Endothelial cell of umbilical vein (primary cell): ENCODE results near the gene SH3PXD2A. TPM values are rescaled to one million over a fixed set of nuclear protein-coding genes. Genes with fewer than 3 reads are reported as not detected.

ENCODE experiments used
- BruUV-seq: library from RNA; stranded (reverse); fragments of 400-500 nt; replicated peaks from 2 replicates; lab custom pipeline; 2021; lab: Mats Ljungman, UMichigan
- CTCF ChIA-PET: fragments of 300-600, 350-600 bp; sonication (Branson Sonifier 250); formaldehyde crosslinking; loops from one replicate; lab custom pipeline; 2021; ENCODE audit warnings: antibody characterized with exemption, inconsistent platforms; lab: Charles Lee
- POLR2A ChIA-PET: fragments of 300-600, 350-600 bp; sonication (Branson Sonifier 250); formaldehyde crosslinking; loops from one replicate; lab custom pipeline; 2021; ENCODE audit warnings: antibody characterized with exemption, inconsistent platforms; lab: Charles Lee
- DNase-seq: peaks from one replicate; pipeline ENCODE4 v3.0.0-alpha.2; 2011; ENCODE audit warnings: low read depth, low spot score
- FAIRE-seq: peaks from 2 replicates; lab custom pipeline; 2011; peaks lifted over from hg19 to GRCh38; lab: Jason Lieb, UNC
- H2AFZ ChIP-seq: 2 replicates; pipeline ENCODE4 v1.6.0; 2012; ENCODE audit warnings: low read depth, low read length, control low read depth, inconsistent platforms
- H3K27ac ChIP-seq: 2 replicates; pipeline ENCODE4 v1.5.1; 2011; ENCODE audit warnings: low read depth, mild to moderate bottlenecking, control low read depth, low read length, moderate library complexity; ENCODE audit not compliant: insufficient read depth
- H3K27me3 ChIP-seq, 2 experiments: 2 replicates each; pipeline versions ENCODE4 v1.6.0 to v1.6.1; 2011; ENCODE audit warnings: low read length in 2 of 2, mixed read lengths in 1 of 2; ENCODE audit not compliant: control insufficient read depth in 2 of 2, insufficient read depth in 2 of 2
- H3K36me3 ChIP-seq, 2 experiments: 2 replicates in 1 of 2; 3 replicates in 1 of 2; pipeline ENCODE4 v1.5.1; 2011; ENCODE audit warnings: low read length in 2 of 2, mild to moderate bottlenecking in 1 of 2, moderate library complexity in 1 of 2; ENCODE audit not compliant: control insufficient read depth in 2 of 2, insufficient read depth in 2 of 2; ENCODE audit errors: extremely low read depth in 1 of 2
- H3K4me1 ChIP-seq: 3 replicates; pipeline ENCODE4 v1.5.1; 2011; ENCODE audit warnings: mild to moderate bottlenecking, low read length; ENCODE audit not compliant: control insufficient read depth, insufficient read depth; ENCODE audit errors: extremely low read depth
- H3K4me2 ChIP-seq: 2 replicates; pipeline ENCODE4 v1.6.1; 2011; ENCODE audit warnings: low read length, control low read depth, mixed read lengths; ENCODE audit not compliant: insufficient read depth
- H3K4me3 ChIP-seq, 3 experiments: fragments of 200-600 bp in 1 of 3; sonication (generic), shearing (Covaris generic) in 1 of 3; replicated peaks in 1 of 3; 2 replicates each; pipeline ENCODE4 v1.5.1; 2011 to 2016; ENCODE audit warnings: control low read depth in 3 of 3, low read length in 3 of 3, mild to moderate bottlenecking in 2 of 3, inconsistent platforms in 1 of 3, low read depth in 1 of 3, moderate library complexity in 1 of 3; ENCODE audit not compliant: insufficient read depth in 1 of 3
- H3K79me2 ChIP-seq: 2 replicates; pipeline ENCODE4 v1.6.0; 2012; ENCODE audit warnings: low read length, inconsistent platforms; ENCODE audit not compliant: control insufficient read depth, insufficient read depth
- H3K9ac ChIP-seq: replicated peaks from 2 replicates; pipeline ENCODE3; 2011; ENCODE audit warnings: low read length, control low read depth; ENCODE audit not compliant: insufficient read depth; ENCODE audit errors: extremely low read depth
- H3K9me1 ChIP-seq: replicated peaks from 3 replicates; pipeline ENCODE4 v1.6.0; 2011; ENCODE audit warnings: mild to moderate bottlenecking, low read length; ENCODE audit not compliant: control insufficient read depth, insufficient read depth; ENCODE audit errors: extremely low read depth
- H3K9me3 ChIP-seq: replicated peaks from 2 replicates; pipeline ENCODE4 v1.5.1; 2012; ENCODE audit warnings: low read length, inconsistent platforms; ENCODE audit not compliant: control insufficient read depth, insufficient read depth
- H4K20me1 ChIP-seq: replicated peaks from 2 replicates; pipeline ENCODE3; 2011; ENCODE audit warnings: mild to moderate bottlenecking, low read length; ENCODE audit not compliant: control insufficient read depth, insufficient read depth; ENCODE audit errors: extremely low read depth
- CTCF ChIP-seq, 2 donors: IDR thresholded peaks; 1 replicate in 1 of 2; 2 replicates in 1 of 2; pipeline ENCODE4 v1.5.1; 2011; ENCODE audit warnings: low read length in 2 of 2, mild to moderate bottlenecking in 2 of 2, moderate library complexity in 2 of 2, control low read depth in 1 of 2, inconsistent platforms in 1 of 2, low read depth in 1 of 2; ENCODE audit not compliant: insufficient read depth in 1 of 2; ENCODE audit errors: extremely low read depth in 1 of 2
- EZH2 ChIP-seq: IDR thresholded peaks from 2 replicates; pipeline ENCODE4 v1.6.1; 2012; ENCODE audit warnings: borderline replicate concordance, low read depth, mild to moderate bottlenecking, moderate library complexity, low read length, inconsistent platforms; ENCODE audit not compliant: severe bottlenecking
- FOS ChIP-seq: IDR thresholded peaks from 2 replicates; pipeline ENCODE4 v1.6.1; 2011; ENCODE audit warnings: mild to moderate bottlenecking, low read length, moderate library complexity, borderline replicate concordance; ENCODE audit not compliant: insufficient read depth
- GATA2 ChIP-seq: IDR thresholded peaks from 2 replicates; pipeline ENCODE4 v1.7.0; 2011; ENCODE audit warnings: low read depth, mild to moderate bottlenecking, moderate library complexity, mixed read lengths, low read length; ENCODE audit not compliant: insufficient read length, insufficient read depth
- JUN ChIP-seq: IDR thresholded peaks from 2 replicates; pipeline ENCODE4 v1.6.1; 2011; ENCODE audit warnings: borderline replicate concordance, low read depth; ENCODE audit not compliant: insufficient read length, insufficient read depth
- MAX ChIP-seq: IDR thresholded peaks from 2 replicates; pipeline ENCODE4 v1.6.1; 2011; ENCODE audit not compliant: insufficient read depth, insufficient read length
- MYC ChIP-seq: IDR thresholded peaks from one replicate; pipeline ENCODE4 v1.6.1; 2011; ENCODE audit warnings: mild to moderate bottlenecking, low read depth, low read length
- POLR2A ChIP-seq: IDR thresholded peaks from 2 replicates; pipeline ENCODE4 v1.6.1; 2012; ENCODE audit warnings: low read depth, mild to moderate bottlenecking, control low read depth, low read length
- POLR2AphosphoS5 ChIP-seq: IDR thresholded peaks from 2 replicates; pipeline ENCODE4 v1.6.1; 2012; ENCODE audit warnings: low read depth, mild to moderate bottlenecking, control low read depth, low read length, moderate library complexity; ENCODE audit not compliant: insufficient read depth
- dilution Hi-C: fragments of 300-500 bp; cut with MboI; formaldehyde crosslinking; loops from one replicate; pipeline ENCODE4 v1.15.0; 2019; ENCODE audit warnings: low sequenced_read_pairs; ENCODE audit not compliant: extremely low pct_ligation_motif_present
- intact Hi-C: fragments of 100-400 bp; cut with micrococcal nuclease; formaldehyde crosslinking; loops from one replicate; pipeline ENCODE4 v1.10.0; 2022
- polyA plus RNA-seq, 4 experiments: library from polyadenylated mRNA; depleted of rRNA in 3 of 4; stranded (reverse) in 3 of 4; unstranded in 1 of 4; fragments of >200 nt; gene quantifications; 2 replicates each; pipeline versions ENCODE4 v1.2.1 to v1.2.3, GENCODE V29; 2011 to 2012; ENCODE audit warnings: missing spikeins in 1 of 4
- total RNA-seq: library from RNA; stranded (reverse); gene quantifications from 2 replicates; pipeline ENCODE4 v1.2.3, GENCODE V29; 2021

Gene SH3PXD2A
- total and polyA plus RNA-seq, 2 donors (not counting 3 experiments of a cell fraction or from before 2014, with no cell fraction given): 1.4 to 5.1 TPM

GRCh38 chr10:103726637-103727036, 128.7 kb downstream of the SH3PXD2A start:
- ChIA-PET POLR2A (no interaction called here), CTCF (interaction anchor here (1.4 to 1.9 kb wide), 3 partner anchors 14 to 141 kb away, joined by 3 to 5 read pairs (median 4); no protein-coding TSS in a partner anchor)
- no peak overlapping the region for H3K4me3 ChIP-seq
- TF ChIP-seq GATA2: no peak
- TF ChIP-seq FOS: no peak
- TF ChIP-seq POLR2A: no peak
- no peak for TF ChIP-seq CTCF (IDR thresholded peaks at IDR 0.05; ENCODE audit: extremely low read depth in 1 of 2, insufficient read depth in 1 of 2, low read depth in 1 of 2, low read length in 2 of 2)
- TF ChIP-seq JUN: no peak
- no peak for TF ChIP-seq MYC
- TF ChIP-seq POLR2AphosphoS5: no peak
- TF ChIP-seq MAX: no peak
- TF ChIP-seq EZH2: no peak
- intact Hi-C loops (no loop called here), dilution Hi-C loops (no loop called here)
- H3K36me3 ChIP-seq: no peaks in the 10 kb centered on the region
- no peak overlapping the region for H3K4me2 ChIP-seq
- H3K79me2 ChIP-seq: no peaks in the 10 kb centered on the region
- H3K27ac ChIP-seq: no peak overlapping the region
- no peaks in the 10 kb centered on the region for H3K27me3 ChIP-seq
- no peak for FAIRE-seq
- no peaks in the 10 kb centered on the region for H3K9me3 ChIP-seq
- H3K4me1 ChIP-seq: peaks cover 2% of the 10 kb centered on the region
- no peak for DNase-seq
- no peak overlapping the region for H3K9ac ChIP-seq
- no peak overlapping the region for H2AFZ ChIP-seq
- BruUV-seq: no TSS peak
- H4K20me1 ChIP-seq: no peaks in the 10 kb centered on the region
- no peaks in the 10 kb centered on the region for H3K9me1 ChIP-seq
